Activated CD4-positive, alpha-beta memory T cell treated with anti-CD3 and anti-CD28 coated beads, Interleukin-2, amount 10 ng/mL, durations not matched to agents 7 days and 5 days (primary cell): ENCODE measurements around the gene FMNL2. TPM values are rescaled to one million over a fixed set of nuclear protein-coding genes. Genes with fewer than 3 reads are reported as not detected.

Experiments
- CTCF ChIA-PET: fragments of 350-600 bp; sonication (Branson Sonifier 250); formaldehyde crosslinking; loops from one replicate; lab custom pipeline; 2021; ENCODE audit warnings: antibody characterized with exemption, inconsistent platforms; lab: Charles Lee
- POLR2A ChIA-PET: fragments of 350-600 bp; sonication (Branson Sonifier 250); formaldehyde crosslinking; loops from one replicate; lab custom pipeline; 2021; ENCODE audit warnings: antibody characterized with exemption; lab: Charles Lee
- DNase-seq: peaks from one replicate; pipeline ENCODE4 v3.0.0-alpha.2; 2020
- H3K27ac Mint-ChIP-seq: one replicate; pipeline ENCODE4 v1.8.0; 2021; ENCODE audit warnings: mild to moderate bottlenecking, mixed read lengths
- H3K27me3 Mint-ChIP-seq: one replicate; pipeline ENCODE4 v1.8.0; 2021; ENCODE audit warnings: mixed read lengths
- H3K36me3 Mint-ChIP-seq: one replicate; pipeline ENCODE4 v1.8.0; 2021; ENCODE audit warnings: low read depth, mixed read lengths
- H3K4me1 Mint-ChIP-seq: one replicate; pipeline ENCODE4 v1.8.0; 2021; ENCODE audit warnings: mixed read lengths
- H3K4me3 Mint-ChIP-seq: one replicate; pipeline ENCODE4 v1.8.0; 2021; ENCODE audit warnings: mild to moderate bottlenecking, mixed read lengths
- H3K9me3 Mint-ChIP-seq: one replicate; pipeline ENCODE4 v1.8.0; 2021; ENCODE audit warnings: mixed read lengths
- total RNA-seq, 2 experiments: library from RNA; stranded (reverse); gene quantifications; one replicate each; pipeline ENCODE4 v1.2.3, GENCODE V29; 2021

The FMNL2 gene
- total RNA-seq, 2 experiments from 2014 or later: 1.0 to 1.1 TPM

DNA sequence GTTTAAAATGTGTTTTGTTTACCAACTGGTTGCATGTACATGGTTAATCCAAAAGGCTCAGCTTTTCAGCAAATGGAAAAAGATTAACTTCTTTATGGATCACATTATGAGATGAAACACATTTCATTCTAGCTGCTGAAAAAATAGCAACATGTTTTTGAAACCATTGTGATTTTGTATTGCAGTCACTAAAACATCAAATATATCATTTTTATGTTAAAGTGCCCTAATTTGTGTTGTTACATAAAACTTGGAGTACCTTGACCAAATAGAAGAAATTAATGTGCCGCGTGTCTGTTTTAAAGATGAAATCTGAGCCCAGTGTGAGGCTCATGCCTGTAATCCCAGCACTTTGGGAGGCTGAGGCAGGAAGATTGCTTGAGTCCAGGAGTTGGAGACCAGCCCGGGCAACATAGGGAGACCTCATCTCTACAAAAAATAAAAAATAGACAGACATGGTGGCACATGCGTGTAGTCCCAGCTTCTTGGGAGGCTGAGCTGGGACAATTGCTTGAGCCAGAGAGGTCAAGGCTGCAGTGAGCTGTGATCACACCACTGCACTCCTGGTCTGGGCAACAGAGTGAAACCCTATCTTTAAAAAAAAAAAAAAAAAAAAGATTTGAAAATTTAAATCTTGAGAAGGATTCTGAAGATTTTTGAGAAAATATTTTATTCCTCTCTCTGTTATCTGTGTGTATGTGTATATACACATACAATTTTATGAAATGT is 96.6 kb downstream of the FMNL2 start:
- CTCF ChIA-PET: no interaction called here
- POLR2A ChIA-PET: no interaction called here
- Mint-ChIP-seq H3K27ac (no peak overlapping the region), H3K27me3 (no peaks in the 10 kb centered on the region), H3K4me1 (no peaks in the 10 kb centered on the region), H3K4me3 (no peak overlapping the region), H3K9me3 (no peaks in the 10 kb centered on the region), H3K36me3 (no peaks in the 10 kb centered on the region)
- DNase-seq: no peak

- CTCF ChIA-PET: no interaction called here
- Mint-ChIP-seq H3K36me3 (no peaks in the 10 kb centered on the region), H3K4me3 (no peak overlapping the region), H3K9me3 (no peaks in the 10 kb centered on the region), H3K27me3 (no peaks in the 10 kb centered on the region), H3K27ac (no peak overlapping the region), H3K4me1 (no peaks in the 10 kb centered on the region)
- POLR2A ChIA-PET: no interaction called here
- no peak for DNase-seq
Measured at GRCh38 chr2:152432206-152432653, 97.3 kb downstream of the FMNL2 start.

- DNase-seq: no peak
- Mint-ChIP-seq H3K27ac (no peak overlapping the region), H3K27me3 (no peaks in the 10 kb centered on the region), H3K9me3 (no peaks in the 10 kb centered on the region), H3K4me3 (no peak overlapping the region), H3K4me1 (no peaks in the 10 kb centered on the region), H3K36me3 (no peaks in the 10 kb centered on the region)
- ChIA-PET POLR2A (no interaction called here), CTCF (no interaction called here)
Measured at GRCh38 chr2:152432765-152433164, 97.8 kb downstream of the FMNL2 start.

- CTCF ChIA-PET: no interaction called here
- H3K4me1 Mint-ChIP-seq: no peaks in the 10 kb centered on the region
- H3K27me3 Mint-ChIP-seq: no peaks in the 10 kb centered on the region
- H3K4me3 Mint-ChIP-seq: no peak overlapping the region
- DNase-seq: no peak
- no peaks in the 10 kb centered on the region for H3K36me3 Mint-ChIP-seq
- no peak overlapping the region for H3K27ac Mint-ChIP-seq
- POLR2A ChIA-PET: no interaction called here
- H3K9me3 Mint-ChIP-seq: no peaks in the 10 kb centered on the region
Measured at GRCh38 chr2:152433289-152433688, 98.3 kb downstream of the FMNL2 start.

GRCh38 chr2:152433791-152434190 is 98.8 kb downstream of the FMNL2 start:
- ChIA-PET POLR2A (no interaction called here), CTCF (no interaction called here)
- Mint-ChIP-seq H3K4me1 (no peaks in the 10 kb centered on the region), H3K4me3 (no peak overlapping the region), H3K36me3 (no peaks in the 10 kb centered on the region), H3K27ac (no peak overlapping the region), H3K9me3 (no peaks in the 10 kb centered on the region), H3K27me3 (peaks cover under 1% of the 10 kb centered on the region)
- no peak for DNase-seq

DNA sequence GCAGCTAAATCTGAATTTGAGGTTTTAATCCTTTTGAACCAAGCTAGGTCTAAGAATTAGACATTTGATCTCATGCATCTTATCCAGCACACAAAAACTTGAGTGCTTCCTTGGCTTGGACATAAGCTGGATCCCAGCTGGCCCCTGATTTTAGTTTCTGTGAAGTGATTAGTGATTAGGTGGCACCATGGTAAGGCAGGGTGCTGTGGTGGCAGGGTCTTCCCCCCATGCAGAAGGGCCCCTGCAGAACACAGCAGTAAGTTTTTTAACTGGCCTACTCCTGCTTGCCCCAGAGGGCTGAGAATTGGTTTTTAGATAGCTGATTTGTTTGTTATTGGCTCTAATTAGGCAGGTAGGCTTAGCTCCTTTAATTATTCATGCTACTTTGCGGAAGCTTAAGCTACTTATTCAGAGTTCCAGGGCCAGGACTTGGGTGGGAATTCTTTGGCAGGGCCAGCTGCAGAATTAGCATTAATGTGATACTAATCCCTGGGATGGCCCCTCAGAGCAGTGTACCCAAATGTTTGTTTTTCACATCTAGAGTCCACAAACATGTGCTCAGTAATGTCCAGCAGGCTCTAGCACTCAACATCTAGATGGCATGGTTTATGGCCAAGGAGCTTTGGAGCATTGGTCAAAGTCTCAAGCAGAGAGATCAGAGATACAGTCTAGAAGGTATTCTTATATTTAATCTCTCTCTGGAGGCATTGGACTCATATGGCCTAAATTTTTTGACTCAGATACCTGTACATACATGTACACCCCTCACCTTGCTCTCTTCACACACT is 99.6 kb downstream of the FMNL2 start:
- no peak for DNase-seq
- H3K36me3 Mint-ChIP-seq: no peaks in the 10 kb centered on the region
- H3K9me3 Mint-ChIP-seq: no peaks in the 10 kb centered on the region
- H3K4me3 Mint-ChIP-seq: no peak overlapping the region
- H3K27ac Mint-ChIP-seq: no peak overlapping the region
- H3K27me3 Mint-ChIP-seq: peaks cover 5% of the 10 kb centered on the region
- CTCF ChIA-PET: interaction anchor here (0.6 kb wide), 1 partner anchor 223 kb away, joined by 3 read pairs; no protein-coding TSS in a partner anchor
- POLR2A ChIA-PET: no interaction called here
- no peaks in the 10 kb centered on the region for H3K4me1 Mint-ChIP-seq

DNA sequence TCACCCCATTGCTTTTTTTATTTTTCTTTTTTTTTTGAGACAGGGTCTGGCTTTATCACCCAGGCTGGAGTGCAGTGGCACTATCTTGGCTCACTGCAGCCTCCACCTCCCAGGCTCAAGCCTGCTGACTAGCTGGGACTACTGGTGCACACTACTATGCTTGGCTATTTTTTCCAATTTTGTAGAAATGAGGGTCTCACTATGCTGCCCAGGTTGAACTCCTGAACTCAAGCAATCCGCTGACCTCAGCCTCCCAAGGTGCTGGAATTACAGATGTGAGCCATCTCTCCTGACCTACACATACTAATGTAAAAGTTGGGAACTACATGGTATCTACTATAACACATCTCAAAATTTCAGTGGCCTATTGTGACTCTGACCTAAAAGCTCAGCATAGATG is 101.2 kb downstream of the FMNL2 start:
- POLR2A ChIA-PET: no interaction called here
- H3K36me3 Mint-ChIP-seq: no peaks in the 10 kb centered on the region
- CTCF ChIA-PET: no interaction called here
- H3K9me3 Mint-ChIP-seq: no peaks in the 10 kb centered on the region
- H3K27ac Mint-ChIP-seq: no peak overlapping the region
- no peaks in the 10 kb centered on the region for H3K4me1 Mint-ChIP-seq
- H3K4me3 Mint-ChIP-seq: no peak overlapping the region
- no peak for DNase-seq
- H3K27me3 Mint-ChIP-seq: peaks cover 8% of the 10 kb centered on the region

- Mint-ChIP-seq H3K27ac (no peak overlapping the region), H3K9me3 (no peaks in the 10 kb centered on the region), H3K27me3 (peaks cover 11% of the 10 kb centered on the region), H3K4me3 (no peak overlapping the region), H3K4me1 (no peaks in the 10 kb centered on the region), H3K36me3 (no peaks in the 10 kb centered on the region)
- no peak for DNase-seq
- CTCF ChIA-PET: no interaction called here
- POLR2A ChIA-PET: no interaction called here
Measured at GRCh38 chr2:152437276-152438108, 102.5 kb downstream of the FMNL2 start.

DNA sequence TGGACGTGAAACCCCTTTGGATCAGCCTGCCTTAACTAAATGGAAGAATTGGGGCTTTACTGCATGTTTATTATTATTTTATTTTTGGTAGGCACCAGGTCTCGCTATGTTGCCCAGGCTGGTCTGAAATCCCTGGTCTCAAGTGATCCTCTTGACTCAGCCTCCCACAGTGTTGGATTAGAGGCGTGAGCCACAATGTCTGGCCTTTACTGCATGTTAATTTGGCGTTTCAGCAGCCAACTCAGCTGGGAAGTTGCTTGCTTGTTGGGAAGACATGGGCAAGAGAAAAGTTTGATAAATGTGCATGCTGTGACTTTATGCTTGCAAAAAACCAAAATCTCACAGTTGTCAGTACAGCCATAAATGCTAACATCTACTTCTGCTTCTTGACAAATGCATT is 105.1 kb downstream of the FMNL2 start:
- no peaks in the 10 kb centered on the region for H3K36me3 Mint-ChIP-seq
- no peak overlapping the region for H3K27ac Mint-ChIP-seq
- no peaks in the 10 kb centered on the region for H3K9me3 Mint-ChIP-seq
- no peak overlapping the region for H3K4me3 Mint-ChIP-seq
- no peaks in the 10 kb centered on the region for H3K4me1 Mint-ChIP-seq
- peaks cover 17% of the 10 kb centered on the region for H3K27me3 Mint-ChIP-seq
- ChIA-PET CTCF (no interaction called here), POLR2A (no interaction called here)
- DNase-seq: no peak

GRCh38 chr2:152440460-152440859 is 105.5 kb downstream of the FMNL2 start:
- Mint-ChIP-seq H3K36me3 (no peaks in the 10 kb centered on the region), H3K9me3 (no peaks in the 10 kb centered on the region), H3K4me3 (no peak overlapping the region), H3K27me3 (peaks cover 17% of the 10 kb centered on the region), H3K4me1 (no peaks in the 10 kb centered on the region), H3K27ac (no peak overlapping the region)
- ChIA-PET CTCF (no interaction called here), POLR2A (no interaction called here)
- DNase-seq: no peak

GRCh38 chr2:152441961-152442360 is 107.0 kb downstream of the FMNL2 start:
- H3K4me3 Mint-ChIP-seq: no peak overlapping the region
- H3K27me3 Mint-ChIP-seq: peaks cover 17% of the 10 kb centered on the region
- H3K4me1 Mint-ChIP-seq: no peaks in the 10 kb centered on the region
- POLR2A ChIA-PET: no interaction called here
- no peak overlapping the region for H3K27ac Mint-ChIP-seq
- H3K9me3 Mint-ChIP-seq: no peaks in the 10 kb centered on the region
- CTCF ChIA-PET: no interaction called here
- no peak for DNase-seq
- H3K36me3 Mint-ChIP-seq: no peaks in the 10 kb centered on the region

GRCh38 chr2:152443771-152444170 is 108.8 kb downstream of the FMNL2 start:
- Mint-ChIP-seq H3K4me1 (no peaks in the 10 kb centered on the region), H3K36me3 (no peaks in the 10 kb centered on the region), H3K27me3 (peaks cover 17% of the 10 kb centered on the region), H3K4me3 (no peak overlapping the region), H3K9me3 (no peaks in the 10 kb centered on the region), H3K27ac (no peak overlapping the region)
- DNase-seq: no peak
- ChIA-PET POLR2A (no interaction called here), CTCF (no interaction called here)

DNA sequence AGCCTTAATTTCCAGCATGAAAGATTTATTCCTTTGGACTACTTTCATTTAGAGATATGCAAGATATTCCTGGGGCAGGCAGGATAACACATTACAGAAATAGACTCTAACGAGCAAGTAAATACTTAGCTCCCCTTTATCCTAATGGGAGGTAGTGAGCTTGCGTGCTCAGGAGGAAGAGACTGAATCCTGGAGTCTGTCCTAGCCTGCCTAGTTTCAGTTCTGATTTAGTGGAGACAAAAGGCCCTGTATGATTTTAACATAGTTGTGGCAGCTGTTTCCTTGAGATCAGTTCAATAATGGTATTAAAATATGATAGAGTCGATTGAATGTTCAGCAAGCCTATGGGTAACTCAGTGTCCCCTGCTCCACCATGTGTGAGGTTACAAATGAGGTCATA is 109.5 kb downstream of the FMNL2 start:
- CTCF ChIA-PET: no interaction called here
- H3K27ac Mint-ChIP-seq: no peak overlapping the region
- no peak overlapping the region for H3K4me3 Mint-ChIP-seq
- H3K36me3 Mint-ChIP-seq: no peaks in the 10 kb centered on the region
- POLR2A ChIA-PET: no interaction called here
- H3K4me1 Mint-ChIP-seq: no peaks in the 10 kb centered on the region
- DNase-seq: no peak
- peaks cover 17% of the 10 kb centered on the region for H3K27me3 Mint-ChIP-seq
- no peaks in the 10 kb centered on the region for H3K9me3 Mint-ChIP-seq
